ENCODE results near the gene EXD2. TPM values are rescaled to one million over a fixed set of nuclear protein-coding genes. Genes with fewer than 3 reads are reported as not detected.

The EXD2 gene, protein sequence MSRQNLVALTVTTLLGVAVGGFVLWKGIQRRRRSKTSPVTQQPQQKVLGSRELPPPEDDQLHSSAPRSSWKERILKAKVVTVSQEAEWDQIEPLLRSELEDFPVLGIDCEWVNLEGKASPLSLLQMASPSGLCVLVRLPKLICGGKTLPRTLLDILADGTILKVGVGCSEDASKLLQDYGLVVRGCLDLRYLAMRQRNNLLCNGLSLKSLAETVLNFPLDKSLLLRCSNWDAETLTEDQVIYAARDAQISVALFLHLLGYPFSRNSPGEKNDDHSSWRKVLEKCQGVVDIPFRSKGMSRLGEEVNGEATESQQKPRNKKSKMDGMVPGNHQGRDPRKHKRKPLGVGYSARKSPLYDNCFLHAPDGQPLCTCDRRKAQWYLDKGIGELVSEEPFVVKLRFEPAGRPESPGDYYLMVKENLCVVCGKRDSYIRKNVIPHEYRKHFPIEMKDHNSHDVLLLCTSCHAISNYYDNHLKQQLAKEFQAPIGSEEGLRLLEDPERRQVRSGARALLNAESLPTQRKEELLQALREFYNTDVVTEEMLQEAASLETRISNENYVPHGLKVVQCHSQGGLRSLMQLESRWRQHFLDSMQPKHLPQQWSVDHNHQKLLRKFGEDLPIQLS
- polyA plus RNA-seq: 11.6 and 15.7 TPM in 2 replicates

DNA sequence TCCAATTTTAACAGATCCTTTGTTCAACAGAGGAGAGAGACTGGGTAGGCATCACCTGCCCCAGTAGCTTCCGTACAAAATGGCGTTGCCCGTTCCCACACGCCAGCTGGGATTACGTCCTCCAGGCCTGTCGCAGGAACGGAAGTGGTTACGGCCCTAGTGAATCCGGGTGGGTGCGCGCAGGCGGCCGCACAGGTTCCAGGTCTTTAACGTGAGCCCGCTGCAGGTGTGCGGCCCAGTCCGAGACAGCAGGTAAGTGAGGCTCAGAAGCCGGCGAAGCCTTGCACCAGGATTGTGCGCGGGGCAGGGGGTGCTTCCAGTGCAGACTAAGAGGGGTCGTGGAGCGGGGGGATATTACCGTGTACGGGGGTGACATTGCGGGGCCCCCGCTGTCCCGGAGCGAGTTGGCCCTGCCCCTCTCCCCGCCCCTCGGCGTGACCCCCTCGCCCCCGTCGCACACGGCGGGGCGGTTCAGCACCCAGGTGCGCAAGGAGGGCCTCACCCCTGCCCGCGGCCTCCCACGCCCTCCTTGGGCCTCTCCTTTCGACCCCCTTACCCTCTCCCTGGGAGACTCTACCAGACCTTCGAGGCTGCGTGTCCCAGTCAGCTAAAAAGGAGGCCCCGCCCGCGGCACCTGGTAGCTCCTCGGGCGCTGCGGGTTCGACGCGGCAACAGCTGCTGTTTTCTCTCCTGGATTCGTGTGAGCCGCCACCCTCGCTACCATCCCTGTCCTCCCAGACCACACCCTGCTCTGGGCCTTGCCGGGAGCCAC is at the start of gene EXD2:
EXD2 (plus strand) TSS at position 159 of the 772 bp plus-strand sequence. CDS start 17,973 bp downstream, outside the sequence.

DNA sequence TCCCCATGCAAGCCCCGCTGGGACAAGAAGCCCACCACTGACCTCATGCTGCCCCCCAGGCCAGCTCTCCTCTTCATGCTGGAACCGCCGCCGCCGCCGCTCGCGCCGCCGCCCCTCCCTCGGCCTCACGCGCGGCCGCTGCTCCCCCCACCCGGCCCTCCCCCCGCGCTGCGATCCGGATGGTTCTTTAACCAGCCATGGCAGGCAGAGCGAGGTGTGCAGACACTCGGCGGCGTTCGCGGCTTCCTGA is 38.5 kb upstream of the EXD2 start, which contains the start of gene DCAF5:
DCAF5 (minus strand) TSS at position 218 of the 250 bp plus-strand sequence; CDS start at position 77, 141 bp downstream.

DNA sequence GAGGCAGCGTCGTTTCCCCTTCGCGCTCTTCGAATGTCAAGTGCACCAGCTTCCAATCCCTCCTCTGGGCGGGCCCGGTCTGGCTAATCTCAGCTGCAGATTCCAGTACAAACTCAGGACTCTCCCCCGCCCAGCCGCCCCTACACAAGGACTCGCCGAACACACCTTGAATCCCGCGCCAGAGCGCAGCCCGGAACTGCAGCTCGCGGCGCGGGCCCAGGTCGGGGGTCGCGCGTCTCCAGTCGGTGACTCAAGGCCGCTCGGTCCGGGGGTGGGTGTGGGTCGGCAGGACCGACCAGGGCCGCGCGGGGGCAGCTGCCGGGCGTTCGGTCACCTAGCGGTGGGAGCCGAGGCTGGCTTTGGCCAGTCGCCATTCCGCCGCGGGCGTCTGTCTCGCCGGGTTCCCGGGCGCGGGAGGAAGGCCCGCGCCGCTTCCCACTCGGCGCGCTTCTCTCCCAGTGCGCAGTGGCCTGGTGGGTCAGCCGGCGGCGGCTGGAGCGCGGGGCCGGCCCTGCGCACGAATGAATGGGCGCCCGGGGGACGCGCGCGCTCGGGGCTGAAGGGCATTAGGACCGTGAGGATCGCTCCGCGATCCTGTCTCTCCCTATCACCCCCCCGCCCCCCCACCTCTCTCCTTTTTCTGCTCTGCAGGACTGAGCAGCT is 68.4 kb downstream of the EXD2 start, which contains the start of gene GALNT16:
GALNT16 (plus strand) TSS at position 632 of the 663 bp plus-strand sequence. CDS start 133 bp downstream, outside the sequence.

Other genes starting within 250 kb of the EXD2 start
- gene ACTN1, start 212.2 kb upstream of the EXD2 start, polyA plus RNA-seq: 3.0 and 22.7 TPM in 2 replicates
- gene DCAF5, start 38.4 kb upstream of the EXD2 start, polyA plus RNA-seq: 14.7 and 16.7 TPM in 2 replicates
- 9.8 and 23.2 TPM in 2 replicates for gene GALNT16, start 68.7 kb downstream of the EXD2 start, polyA plus RNA-seq
- 122 and 127 TPM in 2 replicates for gene ERH, start 206.8 kb downstream of the EXD2 start, polyA plus RNA-seq
- 34.6 and 36.1 TPM in 2 replicates for gene SLC39A9, start 207.2 kb downstream of the EXD2 start, polyA plus RNA-seq